ENCODE results near the gene TRAPPC1.

- TF ChIP-seq POLR2A (IDR thresholded peaks at IDR 0.05) (no peak), CTCF (IDR thresholded peaks at IDR 0.05) (no peak)
Observed at GRCh38 chr17:7943291-7943690, 11.5 kb upstream of the TRAPPC1 start.
